ENCODE results near the gene TRMT11. TPM values are rescaled to one million over a fixed set of nuclear protein-coding genes. Genes with fewer than 3 reads are reported as not detected.
A peak's percentile ranks its signal among the peaks of the same experiment; 100 is the strongest.

The TRMT11 gene
- total RNA-seq: 10 to 100 TPM; 23.7 to 47.2 TPM

- Mint-ChIP-seq H3K36me3 (no peaks in the 10 kb centered on the region), H3K4me3 (no peak within 1 kb of the TSS), H3K27ac (no peak within 1 kb of the TSS), H3K9me3 (no peaks in the 10 kb centered on the region), H3K4me1 (ENCODE audit: low read depth in 2 of 2) (peaks cover 3 to 11% of the 10 kb centered on the region in 2 donors), H3K27me3 (no peaks in the 10 kb centered on the region)
- DNase-seq (ENCODE audit: low spot score) (peak; percentile 88), ATAC-seq (peak; percentile 98)
These were observed at the start of gene TRMT11 for GRCh38 chr6:125986301-125987025. TRMT11 (plus strand) TSS chr6:125986540; CDS start chr6:125986551, 11 bp downstream.

- Mint-ChIP-seq H3K27me3 (peaks cover 15 to 23% of the 10 kb centered on the region in 2 donors), H3K36me3 (no peaks in the 10 kb centered on the region), H3K4me3 (peak overlapping the region; percentile 46), H3K4me1 (ENCODE audit: low read depth in 2 of 2) (peaks cover 4 to 16% of the 10 kb centered on the region in 2 donors), H3K9me3 (no peaks in the 10 kb centered on the region), H3K27ac (peak overlapping the region; percentile 4 to 51)
- DNase-seq (ENCODE audit: low spot score): no peak
- no peak for ATAC-seq
These were observed 47.3 kb upstream of the TRMT11 start for GRCh38 chr6:125939026-125939425.

DNA sequence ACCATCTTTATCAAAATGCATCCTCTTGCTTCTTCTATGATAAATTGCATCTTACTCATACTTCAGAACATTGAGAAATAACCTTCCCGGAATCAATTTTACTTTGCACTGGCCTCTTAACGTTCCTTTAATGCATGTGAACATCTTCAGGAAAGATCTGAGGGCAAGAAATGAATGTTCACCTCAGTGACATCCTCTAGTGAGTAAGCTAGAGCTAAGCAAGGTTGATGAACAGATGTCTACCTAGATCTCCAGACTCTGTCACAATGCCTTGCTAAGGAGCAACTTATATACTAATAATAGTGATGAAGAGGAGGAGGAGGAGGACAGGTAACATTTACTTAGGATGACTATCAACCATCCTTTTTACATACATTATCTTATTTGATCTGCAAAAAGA lies 46.5 kb upstream of the TRMT11 start:
- H3K36me3 Mint-ChIP-seq: no peaks in the 10 kb centered on the region
- H3K4me1 Mint-ChIP-seq (ENCODE audit: low read depth in 2 of 2): peaks cover 4 to 16% of the 10 kb centered on the region in 2 donors
- peaks cover 15 to 23% of the 10 kb centered on the region in 2 donors for H3K27me3 Mint-ChIP-seq
- H3K27ac Mint-ChIP-seq: peak overlapping the region; percentile 4 to 51
- DNase-seq (ENCODE audit: low spot score) (no peak), ATAC-seq (peak in 1 of 2 donors; percentile 88)
- H3K4me3 Mint-ChIP-seq: peak overlapping the region; percentile 46
- H3K9me3 Mint-ChIP-seq: no peaks in the 10 kb centered on the region

DNA sequence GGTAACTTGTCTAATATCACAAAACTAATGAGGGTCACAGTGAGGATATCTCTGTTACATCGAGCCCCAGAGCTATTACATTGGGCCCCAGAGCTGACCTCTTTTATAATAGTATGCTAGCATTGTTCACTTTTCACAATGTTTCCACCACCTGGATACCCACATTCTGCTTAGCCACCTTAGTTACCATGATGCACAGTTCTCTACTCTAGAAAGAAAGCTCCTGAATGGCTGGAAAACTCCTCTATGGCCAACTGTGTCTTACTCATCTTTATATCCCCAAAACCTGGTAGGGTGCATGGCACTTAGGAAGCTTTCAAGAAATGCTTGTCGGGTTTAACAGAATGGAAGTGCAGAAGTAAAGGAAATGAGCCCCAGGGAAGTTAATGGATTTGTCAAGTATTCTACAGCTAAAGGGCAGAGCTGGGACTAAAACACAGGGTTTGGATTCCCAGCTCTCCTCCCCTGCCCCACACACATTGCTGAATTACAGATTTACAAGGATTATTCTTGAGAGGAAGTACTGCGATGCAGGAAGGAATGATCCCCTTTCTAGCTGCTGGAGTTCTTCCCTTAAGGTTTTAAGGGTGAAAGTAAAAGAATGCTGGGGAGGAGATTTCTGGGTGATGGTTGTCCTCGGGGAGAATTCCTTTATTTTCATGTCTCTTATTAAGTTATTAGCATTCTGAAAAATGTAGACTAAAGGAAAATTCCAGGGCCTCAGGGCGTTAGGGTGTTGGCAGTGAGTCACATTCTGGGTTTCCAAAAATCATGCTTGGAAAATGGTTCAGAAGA lies 45.9 kb upstream of the TRMT11 start:
- Mint-ChIP-seq H3K4me1 (ENCODE audit: low read depth in 2 of 2) (peaks cover 4 to 16% of the 10 kb centered on the region in 2 donors), H3K27ac (no peak overlapping the region), H3K27me3 (peaks cover 16 to 23% of the 10 kb centered on the region in 2 donors), H3K4me3 (no peak overlapping the region), H3K9me3 (no peaks in the 10 kb centered on the region), H3K36me3 (no peaks in the 10 kb centered on the region)
- DNase-seq (ENCODE audit: low spot score): no peak
- ATAC-seq: no peak

DNA sequence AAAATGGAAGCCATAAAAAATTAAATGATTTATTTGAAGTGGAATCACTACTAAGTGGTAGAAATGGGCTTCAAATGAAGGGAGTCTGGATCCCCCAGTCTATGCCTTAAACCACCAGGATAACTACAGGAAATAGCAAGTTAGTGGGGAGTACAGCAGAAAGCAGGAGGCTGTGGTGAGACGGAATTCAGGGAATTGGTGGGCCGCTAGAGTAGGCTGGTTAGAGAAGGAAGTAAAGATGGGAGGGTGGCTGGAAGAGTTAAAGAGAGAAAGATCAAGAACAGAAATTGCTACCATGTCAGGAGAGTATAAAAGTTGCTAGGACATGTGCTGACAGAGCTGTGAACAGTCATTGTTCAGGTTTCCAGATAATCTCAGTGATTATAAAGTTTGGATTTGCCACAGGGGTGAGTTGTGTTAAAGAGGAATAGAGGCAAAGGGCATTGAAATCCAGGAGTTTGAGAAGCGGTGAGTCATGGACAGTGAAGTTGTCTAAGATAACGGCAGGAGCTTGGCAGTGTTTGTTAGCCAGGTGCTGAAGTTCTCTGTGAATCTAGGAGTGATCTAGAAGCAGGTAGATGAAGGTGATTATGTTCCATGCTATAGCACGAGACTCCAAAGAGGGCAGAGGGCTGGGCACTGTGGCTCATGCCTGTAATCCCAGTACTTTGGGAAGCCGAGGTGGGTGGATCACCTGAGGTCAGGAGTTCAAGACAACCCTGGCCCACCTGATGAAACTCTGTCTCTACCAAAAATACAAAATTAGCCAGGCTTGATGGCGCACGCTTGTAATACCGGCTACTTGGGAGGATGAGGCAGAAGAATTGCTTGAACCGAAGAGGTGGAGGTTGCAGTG lies 43.4 kb upstream of the TRMT11 start:
- Mint-ChIP-seq H3K27me3 (peaks cover 24 to 28% of the 10 kb centered on the region in 2 donors), H3K9me3 (no peaks in the 10 kb centered on the region), H3K36me3 (no peaks in the 10 kb centered on the region), H3K27ac (peak overlapping the region in 1 of 2 donors; percentile 9), H3K4me1 (ENCODE audit: low read depth in 2 of 2) (peaks cover 4 to 16% of the 10 kb centered on the region in 2 donors), H3K4me3 (no peak overlapping the region)
- DNase-seq (ENCODE audit: low spot score): no peak
- ATAC-seq: no peak

GRCh38 chr6:125943528-125944433 lies 42.6 kb upstream of the TRMT11 start:
- Mint-ChIP-seq H3K4me1 (ENCODE audit: low read depth in 2 of 2) (peaks cover 4 to 16% of the 10 kb centered on the region in 2 donors), H3K36me3 (no peaks in the 10 kb centered on the region), H3K27me3 (peaks cover 29 to 32% of the 10 kb centered on the region in 2 donors), H3K9me3 (no peaks in the 10 kb centered on the region), H3K4me3 (no peak overlapping the region), H3K27ac (no peak overlapping the region)
- ATAC-seq (no peak), DNase-seq (ENCODE audit: low spot score) (no peak)

DNA sequence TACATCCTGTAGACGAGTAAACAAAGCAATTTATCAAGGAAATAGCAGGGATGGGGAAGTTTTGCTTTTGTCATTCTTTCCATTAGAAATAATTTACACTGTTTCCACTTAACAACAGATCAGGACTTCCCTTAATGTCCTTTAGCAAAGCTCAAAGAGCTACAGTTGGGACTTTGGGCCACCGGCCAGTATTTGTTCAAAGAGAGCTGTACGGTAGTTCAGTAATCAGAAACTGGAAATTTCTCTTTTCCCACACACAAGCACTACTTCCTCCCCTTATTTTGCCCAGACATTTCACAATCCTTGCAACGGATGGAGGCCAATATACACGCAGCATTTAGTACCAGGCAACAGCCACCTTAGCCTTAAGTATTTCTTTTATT lies 41.9 kb upstream of the TRMT11 start:
- no peaks in the 10 kb centered on the region for H3K36me3 Mint-ChIP-seq
- peaks cover 28% of the 10 kb centered on the region in 2 donors for H3K27me3 Mint-ChIP-seq
- peaks cover 4 to 11% of the 10 kb centered on the region in 2 donors for H3K4me1 Mint-ChIP-seq (ENCODE audit: low read depth in 2 of 2)
- no peak overlapping the region for H3K4me3 Mint-ChIP-seq
- DNase-seq (ENCODE audit: low spot score) (no peak), ATAC-seq (no peak)
- no peaks in the 10 kb centered on the region for H3K9me3 Mint-ChIP-seq
- no peak overlapping the region for H3K27ac Mint-ChIP-seq

- Mint-ChIP-seq H3K27ac (no peak overlapping the region), H3K27me3 (peaks cover 26% of the 10 kb centered on the region in 2 donors), H3K4me1 (ENCODE audit: low read depth in 2 of 2) (peaks cover 4 to 6% of the 10 kb centered on the region in 2 donors), H3K4me3 (no peak overlapping the region), H3K36me3 (no peaks in the 10 kb centered on the region), H3K9me3 (no peaks in the 10 kb centered on the region)
- DNase-seq (ENCODE audit: low spot score) (no peak), ATAC-seq (no peak)
These were observed 41.4 kb upstream of the TRMT11 start for GRCh38 chr6:125944896-125945295.

- Mint-ChIP-seq H3K4me1 (ENCODE audit: low read depth in 2 of 2) (peaks cover 4 to 6% of the 10 kb centered on the region in 2 donors), H3K36me3 (no peaks in the 10 kb centered on the region), H3K27ac (no peak overlapping the region), H3K4me3 (no peak overlapping the region), H3K9me3 (no peaks in the 10 kb centered on the region), H3K27me3 (peaks cover 23 to 26% of the 10 kb centered on the region in 2 donors)
- DNase-seq (ENCODE audit: low spot score) (no peak), ATAC-seq (no peak)
These were observed 40.8 kb upstream of the TRMT11 start for GRCh38 chr6:125945378-125946141.

- Mint-ChIP-seq H3K4me1 (ENCODE audit: low read depth in 2 of 2) (peaks cover 3% of the 10 kb centered on the region in 2 donors), H3K4me3 (no peak overlapping the region), H3K27me3 (peaks cover 29 to 34% of the 10 kb centered on the region in 2 donors), H3K36me3 (no peaks in the 10 kb centered on the region), H3K9me3 (no peaks in the 10 kb centered on the region), H3K27ac (no peak overlapping the region)
- DNase-seq (ENCODE audit: low spot score) (no peak), ATAC-seq (no peak)
These were observed 38.7 kb upstream of the TRMT11 start for GRCh38 chr6:125947615-125948014.

- Mint-ChIP-seq H3K4me3 (no peak overlapping the region), H3K27me3 (peaks cover 25 to 30% of the 10 kb centered on the region in 2 donors), H3K27ac (no peak overlapping the region), H3K36me3 (no peaks in the 10 kb centered on the region), H3K4me1 (ENCODE audit: low read depth in 2 of 2) (no peaks in the 10 kb centered on the region), H3K9me3 (no peaks in the 10 kb centered on the region)
- no peak for ATAC-seq
- DNase-seq (ENCODE audit: low spot score): no peak
These were observed 37.9 kb upstream of the TRMT11 start for GRCh38 chr6:125948455-125948854.

- ATAC-seq (no peak), DNase-seq (ENCODE audit: low spot score) (no peak)
- Mint-ChIP-seq H3K4me1 (ENCODE audit: low read depth in 2 of 2) (no peaks in the 10 kb centered on the region), H3K27ac (no peak overlapping the region), H3K9me3 (no peaks in the 10 kb centered on the region), H3K27me3 (peaks cover 21 to 30% of the 10 kb centered on the region in 2 donors), H3K36me3 (no peaks in the 10 kb centered on the region), H3K4me3 (no peak overlapping the region)
These were observed 37.3 kb upstream of the TRMT11 start for GRCh38 chr6:125949069-125949468.
